ENCODE data around the gene RPAP3. TPM values are rescaled to one million over a fixed set of nuclear protein-coding genes. Genes with fewer than 3 reads are reported as not detected.

RPAP3 gene
- total and polyA plus RNA-seq, 9 of the 15 experiments (the other 6 are each of a cell fraction or from before 2014, with no cell fraction given): 40.0 to 92.1 (median 54.1) TPM

DNA sequence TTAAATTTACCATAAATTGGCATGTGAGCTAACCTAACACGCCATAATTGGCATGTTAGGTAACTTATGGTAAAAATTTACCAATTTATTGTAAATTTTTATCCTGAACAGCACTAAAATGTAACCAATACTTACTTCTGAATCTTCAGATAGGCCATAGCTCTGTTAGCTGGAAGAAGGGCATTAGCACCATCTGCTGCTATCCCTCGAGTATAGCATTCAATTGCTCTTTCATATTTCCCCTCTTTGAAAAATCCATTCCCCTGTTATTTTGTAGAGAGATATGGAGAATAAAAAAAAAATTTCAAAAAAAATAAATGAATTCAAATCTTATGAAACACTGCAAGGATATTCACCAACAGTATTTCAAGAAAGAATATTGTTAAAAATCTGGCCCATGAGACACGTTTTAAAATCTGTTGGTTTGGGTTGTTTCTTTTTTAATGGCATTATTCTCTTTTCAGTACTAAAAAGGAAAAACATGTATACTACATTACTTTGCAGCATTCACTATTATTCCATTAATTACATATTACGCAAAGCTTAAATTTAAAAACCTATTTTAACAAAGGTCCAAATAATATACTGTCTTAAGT is 19.1 kb downstream of the RPAP3 start (continued):
- TF ChIP-seq PATZ1 (CRISPR knock-in tag; IDR thresholded peaks at IDR 0.05; ENCODE audit: borderline replicate concordance) (no peak), HNRNPK (IDR thresholded peaks at IDR 0.05; ENCODE audit: low read depth, low read length, poor library complexity, severe bottlenecking) (no peak), HDAC3 (IDR thresholded peaks at IDR 0.05; ENCODE audit: borderline replicate concordance, partially characterized antibody) (no peak)
- TF ChIP-seq, protein P1, sequence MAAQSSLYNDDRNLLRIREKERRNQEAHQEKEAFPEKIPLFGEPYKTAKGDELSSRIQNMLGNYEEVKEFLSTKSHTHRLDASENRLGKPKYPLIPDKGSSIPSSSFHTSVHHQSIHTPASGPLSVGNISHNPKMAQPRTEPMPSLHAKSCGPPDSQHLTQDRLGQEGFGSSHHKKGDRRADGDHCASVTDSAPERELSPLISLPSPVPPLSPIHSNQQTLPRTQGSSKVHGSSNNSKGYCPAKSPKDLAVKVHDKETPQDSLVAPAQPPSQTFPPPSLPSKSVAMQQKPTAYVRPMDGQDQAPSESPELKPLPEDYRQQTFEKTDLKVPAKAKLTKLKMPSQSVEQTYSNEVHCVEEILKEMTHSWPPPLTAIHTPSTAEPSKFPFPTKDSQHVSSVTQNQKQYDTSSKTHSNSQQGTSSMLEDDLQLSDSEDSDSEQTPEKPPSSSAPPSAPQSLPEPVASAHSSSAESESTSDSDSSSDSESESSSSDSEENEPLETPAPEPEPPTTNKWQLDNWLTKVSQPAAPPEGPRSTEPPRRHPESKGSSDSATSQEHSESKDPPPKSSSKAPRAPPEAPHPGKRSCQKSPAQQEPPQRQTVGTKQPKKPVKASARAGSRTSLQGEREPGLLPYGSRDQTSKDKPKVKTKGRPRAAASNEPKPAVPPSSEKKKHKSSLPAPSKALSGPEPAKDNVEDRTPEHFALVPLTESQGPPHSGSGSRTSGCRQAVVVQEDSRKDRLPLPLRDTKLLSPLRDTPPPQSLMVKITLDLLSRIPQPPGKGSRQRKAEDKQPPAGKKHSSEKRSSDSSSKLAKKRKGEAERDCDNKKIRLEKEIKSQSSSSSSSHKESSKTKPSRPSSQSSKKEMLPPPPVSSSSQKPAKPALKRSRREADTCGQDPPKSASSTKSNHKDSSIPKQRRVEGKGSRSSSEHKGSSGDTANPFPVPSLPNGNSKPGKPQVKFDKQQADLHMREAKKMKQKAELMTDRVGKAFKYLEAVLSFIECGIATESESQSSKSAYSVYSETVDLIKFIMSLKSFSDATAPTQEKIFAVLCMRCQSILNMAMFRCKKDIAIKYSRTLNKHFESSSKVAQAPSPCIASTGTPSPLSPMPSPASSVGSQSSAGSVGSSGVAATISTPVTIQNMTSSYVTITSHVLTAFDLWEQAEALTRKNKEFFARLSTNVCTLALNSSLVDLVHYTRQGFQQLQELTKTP (IDR thresholded peaks at IDR 0.05; ENCODE audit: low read depth in 1 of 2, partially characterized antibody in 2 of 2): no peak

Measured in K562 (cell line).